SU-DHL-6 (cell line): ENCODE data around the gene CDHR2.

Source experiments
- H2AFZ ChIP-seq: fragments of 200-600 bp; sonication (generic); 2 replicates; pipeline ENCODE4 v1.6.1; 2014; ENCODE audit warnings: low read depth, mild to moderate bottlenecking, moderate library complexity, mixed read lengths, antibody characterized with exemption, low read length; ENCODE audit not compliant: severe bottlenecking
- H3F3A ChIP-seq: fragments of 200-600 bp; shearing (Covaris generic); 2 replicates; pipeline ENCODE4 v1.6.0; 2016; ENCODE audit warnings: antibody characterized with exemption, mild to moderate bottlenecking; ENCODE audit not compliant: insufficient read depth
- H3K27ac ChIP-seq: fragments of 200-600 bp; sonication (generic); 2 replicates; pipeline ENCODE4 v1.5.1; 2016; ENCODE audit warnings: low read depth, mild to moderate bottlenecking, low read length, moderate library complexity, mixed read lengths
- H3K27me3 ChIP-seq: fragments of 200-600 bp; sonication (generic), shearing (Covaris generic); 2 replicates; pipeline ENCODE4 v1.6.0; 2014; ENCODE audit warnings: mild to moderate bottlenecking, low read length
- H3K36me3 ChIP-seq: fragments of 200-600 bp; sonication (generic); 2 replicates; pipeline ENCODE4 v1.6.1; 2014; ENCODE audit warnings: mild to moderate bottlenecking, low read length, mixed read lengths
- H3K4me2 ChIP-seq: fragments of 300-600, 200-600 bp; shearing (Covaris generic), sonication (generic); 2 replicates; pipeline ENCODE4 v1.6.0; 2014; ENCODE audit warnings: low read length, low read depth, mild to moderate bottlenecking; ENCODE audit not compliant: poor library complexity, severe bottlenecking
- H3K4me3 ChIP-seq: fragments of 200-600 bp; sonication (generic); 2 replicates; pipeline ENCODE4 v1.5.1; 2014; ENCODE audit warnings: antibody characterized with exemption, low read length, mild to moderate bottlenecking, mixed read lengths; ENCODE audit not compliant: insufficient read depth, poor library complexity, severe bottlenecking
- H3K79me2 ChIP-seq: fragments of 200-600 bp; sonication (generic); 2 replicates; pipeline ENCODE4 v1.6.1; 2014; ENCODE audit warnings: mild to moderate bottlenecking, low read length, moderate library complexity; ENCODE audit not compliant: insufficient read depth
- H3K9ac ChIP-seq: fragments of 200-600 bp; sonication (generic); 2 replicates; pipeline ENCODE4 v1.7.0; 2014; ENCODE audit warnings: mild to moderate bottlenecking, low read length
- H3K9me2 ChIP-seq: fragments of 200-600 bp; sonication (generic); replicated peaks from 2 replicates; pipeline ENCODE4 v1.6.1; 2014; ENCODE audit warnings: low read length; ENCODE audit not compliant: insufficient read depth
- H3K9me3 ChIP-seq: fragments of 200-600 bp; sonication (generic); 2 replicates; pipeline ENCODE4 v1.6.1; 2014; ENCODE audit warnings: low read length, mixed read lengths; ENCODE audit not compliant: insufficient read depth
- H4K20me1 ChIP-seq: fragments of 200-600 bp; sonication (generic); 2 replicates; pipeline ENCODE4 v1.6.1; 2014; ENCODE audit warnings: low read depth, mild to moderate bottlenecking, antibody characterized with exemption, low read length, moderate library complexity, mixed read lengths
- EZH2phosphoT487 ChIP-seq: fragments of 200-600 bp; sonication (generic), shearing (Covaris generic); conservative IDR thresholded peaks from 2 replicates; pipeline ENCODE4 v1.6.1; 2018; ENCODE audit warnings: mild to moderate bottlenecking, antibody characterized with exemption, low read length, moderate library complexity, mixed read lengths
- TF ChIP-seq, protein P1 (sequence below): fragments of 200-600 bp; sonication (generic); IDR thresholded peaks from one replicate; pipeline ENCODE4 v1.5.1; 2017; ENCODE audit warnings: antibody characterized with exemption, mild to moderate bottlenecking, low read length, moderate library complexity; ENCODE audit not compliant: insufficient read depth, poor library complexity, severe bottlenecking

The CDHR2 gene

DNA sequence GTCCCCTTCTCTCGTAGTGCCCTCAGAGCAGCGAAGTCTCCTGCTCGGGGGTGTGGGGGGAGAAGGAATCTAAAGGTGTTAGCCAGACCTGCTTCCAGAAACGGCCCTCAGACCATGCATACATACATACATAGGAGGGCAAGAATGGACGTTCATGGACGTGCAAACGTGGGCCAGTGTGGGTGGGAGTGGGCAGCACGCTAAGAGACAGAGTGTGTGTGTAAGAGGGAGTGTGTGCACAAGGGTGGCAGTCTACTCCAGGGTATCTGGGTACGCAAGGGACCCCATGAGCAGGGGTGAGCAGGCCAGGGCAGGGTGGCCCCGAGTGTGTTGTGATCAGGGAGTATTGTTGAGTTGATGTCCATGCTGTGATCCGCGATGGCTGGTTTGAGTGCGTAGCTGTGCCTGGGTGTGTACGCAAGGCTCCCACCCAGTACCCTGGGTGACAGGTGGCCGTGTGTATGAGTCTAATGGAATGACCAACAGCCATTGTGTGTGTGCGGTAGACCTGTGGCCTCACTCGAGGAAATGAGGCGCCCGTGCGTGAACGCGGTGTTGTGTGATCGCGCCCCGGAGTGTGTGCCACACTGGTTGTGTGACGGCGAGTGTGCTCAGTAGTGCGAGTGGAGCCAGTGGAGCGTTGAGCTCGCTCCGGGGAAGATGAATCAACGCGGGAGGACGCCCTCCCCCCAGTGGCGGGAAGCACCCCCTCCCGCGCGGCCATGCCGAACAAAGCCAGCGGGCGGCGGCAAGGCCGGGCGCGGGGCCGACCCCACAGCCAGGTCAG is 60.0 kb downstream of the CDHR2 start:
- Histone ChIP-seq H3K9ac (peak overlapping the region; percentile 67), H3K9me2 (no peaks in the 10 kb centered on the region), H3F3A (0 out of 2 replicates have a peak, but pooled peaks cover 3% of the 10 kb centered on the region), H3K27ac (no peak overlapping the region), H3K4me2 (peak overlapping the region; percentile 51), H3K27me3 (no peaks in the 10 kb centered on the region), H3K36me3 (no peaks in the 10 kb centered on the region), H3K9me3 (no peaks in the 10 kb centered on the region), H3K4me3 (peak overlapping the region; percentile 78), H2AFZ (no peak overlapping the region), H3K79me2 (no peaks in the 10 kb centered on the region), H4K20me1 (no peaks in the 10 kb centered on the region)
- no peak for TF ChIP-seq EZH2phosphoT487
- TF ChIP-seq, protein P1, sequence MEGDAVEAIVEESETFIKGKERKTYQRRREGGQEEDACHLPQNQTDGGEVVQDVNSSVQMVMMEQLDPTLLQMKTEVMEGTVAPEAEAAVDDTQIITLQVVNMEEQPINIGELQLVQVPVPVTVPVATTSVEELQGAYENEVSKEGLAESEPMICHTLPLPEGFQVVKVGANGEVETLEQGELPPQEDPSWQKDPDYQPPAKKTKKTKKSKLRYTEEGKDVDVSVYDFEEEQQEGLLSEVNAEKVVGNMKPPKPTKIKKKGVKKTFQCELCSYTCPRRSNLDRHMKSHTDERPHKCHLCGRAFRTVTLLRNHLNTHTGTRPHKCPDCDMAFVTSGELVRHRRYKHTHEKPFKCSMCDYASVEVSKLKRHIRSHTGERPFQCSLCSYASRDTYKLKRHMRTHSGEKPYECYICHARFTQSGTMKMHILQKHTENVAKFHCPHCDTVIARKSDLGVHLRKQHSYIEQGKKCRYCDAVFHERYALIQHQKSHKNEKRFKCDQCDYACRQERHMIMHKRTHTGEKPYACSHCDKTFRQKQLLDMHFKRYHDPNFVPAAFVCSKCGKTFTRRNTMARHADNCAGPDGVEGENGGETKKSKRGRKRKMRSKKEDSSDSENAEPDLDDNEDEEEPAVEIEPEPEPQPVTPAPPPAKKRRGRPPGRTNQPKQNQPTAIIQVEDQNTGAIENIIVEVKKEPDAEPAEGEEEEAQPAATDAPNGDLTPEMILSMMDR, result no peak

DNA sequence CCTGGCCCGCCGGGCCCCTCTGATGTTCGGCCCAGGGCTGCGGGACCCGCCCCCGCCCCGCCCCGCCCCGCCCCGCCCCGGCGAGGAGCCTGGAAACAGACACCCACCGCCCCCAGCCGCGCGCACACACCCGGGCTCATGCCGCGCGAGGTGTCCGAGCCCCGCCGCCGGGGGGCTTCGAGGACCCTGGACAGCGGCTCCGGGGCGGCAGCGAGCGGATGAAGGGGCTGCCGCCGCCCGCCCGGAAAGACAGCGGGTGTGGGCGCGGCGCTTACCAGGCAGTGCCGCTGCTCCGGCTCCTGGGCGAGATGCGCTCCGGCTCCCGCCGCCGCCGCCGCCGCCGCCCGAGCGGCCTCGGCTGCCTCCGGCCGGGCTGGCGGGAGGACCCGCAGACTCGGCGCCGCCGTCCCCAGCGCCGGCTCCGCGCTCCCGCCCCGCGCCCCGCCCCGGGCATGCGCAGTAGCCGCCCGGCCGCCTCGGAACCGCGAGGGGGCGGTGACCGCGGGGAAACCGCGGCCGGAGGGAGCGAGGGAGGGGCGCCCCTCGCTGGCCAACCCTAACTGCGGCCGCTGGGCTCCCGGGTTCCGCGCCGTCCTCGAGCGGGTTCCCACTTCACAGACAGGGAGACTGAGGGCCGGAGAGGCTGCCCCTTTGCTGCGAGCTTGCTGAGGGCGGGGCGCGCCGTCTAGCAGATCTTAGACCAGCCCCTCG is 60.7 kb downstream of the CDHR2 start, which contains the start of gene GPRIN1:
TSS of gene GPRIN1 (minus strand) at position 433 of the 711 bp plus-strand sequence. CDS start 10,322 bp downstream, outside the sequence.
- Histone ChIP-seq H3K27ac (no peak within 1 kb of the TSS), H3K4me2 (peak within 1 kb of the TSS; percentile 73), H3F3A (0 out of 2 replicates have a peak, but pooled peaks cover 3% of the 10 kb centered on the region), H4K20me1 (no peaks in the 10 kb centered on the region), H3K9ac (peak within 1 kb of the TSS; percentile 67), H3K79me2 (no peaks in the 10 kb centered on the region), H3K9me3 (no peaks in the 10 kb centered on the region), H3K27me3 (no peaks in the 10 kb centered on the region), H3K9me2 (no peaks in the 10 kb centered on the region), H3K36me3 (no peaks in the 10 kb centered on the region), H2AFZ (peak within 1 kb of the TSS; percentile 90), H3K4me3 (peak within 1 kb of the TSS; percentile 78)
- TF ChIP-seq, protein P1, result peak; percentile 9
- no peak for TF ChIP-seq EZH2phosphoT487

DNA sequence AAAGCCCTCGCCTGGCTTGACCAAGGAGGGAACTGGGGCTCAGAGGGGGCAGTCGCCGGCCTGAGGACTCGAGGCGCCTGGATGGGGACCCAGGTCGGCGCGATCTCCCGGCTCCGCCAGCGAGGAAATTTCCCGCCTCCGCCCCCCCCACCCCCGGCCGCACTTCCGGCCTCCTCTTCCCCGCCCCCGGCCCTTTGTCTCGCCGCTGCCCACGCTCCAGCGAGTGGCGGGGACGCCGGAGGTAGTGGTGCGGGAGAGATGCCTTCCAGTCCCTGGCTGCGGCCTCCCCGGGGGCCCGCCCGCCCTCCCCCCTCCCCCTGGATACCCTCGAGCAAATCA is 61.3 kb downstream of the CDHR2 start:
- no peaks in the 10 kb centered on the region for H3K36me3 ChIP-seq
- no peak for TF ChIP-seq EZH2phosphoT487
- TF ChIP-seq, protein P1, result no peak
- H3K4me3 ChIP-seq, result peak overlapping the region; percentile 78
- H2AFZ ChIP-seq, result peak overlapping the region; percentile 90
- peak overlapping the region; percentile 73 for H3K4me2 ChIP-seq
- no peaks in the 10 kb centered on the region for H3K79me2 ChIP-seq
- H3K9me2 ChIP-seq, result no peaks in the 10 kb centered on the region
- no peaks in the 10 kb centered on the region for H3K27me3 ChIP-seq
- no peaks in the 10 kb centered on the region for H4K20me1 ChIP-seq
- 0 out of 2 replicates have a peak, but pooled peaks cover 3% of the 10 kb centered on the region for H3F3A ChIP-seq
- H3K9me3 ChIP-seq, result no peaks in the 10 kb centered on the region
- H3K27ac ChIP-seq, result no peak overlapping the region
- peak overlapping the region; percentile 67 for H3K9ac ChIP-seq
